NCI-H2227 (cell line): ENCODE data around the gene LYRM9.
"Not testable (repeated sequence)": the region's sequence is repeated elsewhere in the genome, so short reads cannot be mapped to it uniquely, and the experiment has no call there.

ENCODE experiments used
- DNase-seq: peaks from one replicate; lab custom pipeline; 2025; ENCODE audit not compliant: unreplicated experiment; lab: John Stamatoyannopoulos, UW

Gene LYRM9

DNA sequence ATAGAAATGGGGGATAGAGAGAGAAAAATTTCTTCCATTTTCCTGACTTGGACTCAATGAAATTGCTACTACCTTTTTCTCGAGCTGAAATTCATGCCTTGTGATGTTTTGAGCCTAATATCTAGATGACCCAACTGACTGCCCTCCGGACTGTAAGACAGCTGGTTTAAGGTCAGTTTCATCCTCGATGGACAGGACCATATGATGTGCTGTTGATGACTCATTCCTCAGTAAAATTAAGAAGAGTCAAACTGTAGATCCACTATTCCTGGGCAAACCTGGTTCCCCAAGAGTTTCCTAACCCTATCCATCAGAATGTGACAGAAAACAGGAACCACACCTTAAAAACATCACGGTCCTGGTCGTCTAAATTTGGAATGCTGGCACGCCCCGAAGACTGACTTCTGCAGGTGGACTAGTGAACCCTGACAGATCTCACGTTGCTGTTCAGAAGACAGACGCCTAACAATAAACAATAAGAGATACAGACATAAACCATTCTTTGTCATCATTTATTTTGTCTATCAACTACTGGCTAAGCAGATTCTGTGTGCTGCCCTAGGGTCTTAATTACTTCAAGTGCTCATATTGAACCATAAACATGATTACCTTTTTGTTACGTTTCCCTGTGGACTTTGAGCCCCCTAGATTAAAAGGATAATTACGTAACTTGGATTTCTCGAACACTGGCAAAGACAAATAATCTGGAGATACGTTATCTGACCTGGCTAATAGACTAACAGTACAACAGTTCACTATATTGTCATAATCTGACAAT is 47.7 kb downstream of the LYRM9 start:
- DNase-seq: no peak

DNA sequence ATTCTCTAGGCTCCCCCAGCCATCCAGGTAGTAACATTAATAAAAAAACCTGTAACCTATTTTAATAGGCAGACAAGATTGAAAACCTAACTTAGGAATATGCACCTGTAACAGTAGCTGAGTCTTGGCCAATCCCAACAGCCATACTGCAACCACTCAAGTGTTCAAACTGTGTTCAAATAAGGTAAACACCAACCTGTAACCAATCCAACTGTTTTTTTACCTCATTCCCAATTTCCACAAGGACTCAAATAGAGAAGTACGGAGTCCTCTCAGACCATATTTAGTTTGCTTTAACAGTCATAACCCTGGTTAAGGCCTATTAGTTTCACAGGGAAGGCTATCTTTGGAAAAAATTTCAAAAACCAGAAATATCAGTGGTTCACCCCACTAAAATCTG is 52.5 kb downstream of the LYRM9 start:
- DNase-seq: no peak

DNA sequence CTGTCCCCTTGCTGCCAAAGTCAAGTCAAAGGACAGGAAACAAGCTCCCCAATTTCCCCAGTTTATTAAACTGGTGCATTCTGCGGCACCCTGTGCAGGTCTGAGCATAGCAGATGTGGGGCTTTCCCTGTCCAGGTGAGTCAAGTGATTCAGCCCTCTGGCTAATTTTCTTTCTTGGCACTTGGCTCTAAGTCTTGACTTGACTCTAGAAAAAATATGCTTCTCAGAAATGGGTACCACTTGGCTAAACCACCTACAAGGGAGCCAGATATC is 52.8 kb downstream of the LYRM9 start:
- DNase-seq: not testable (repeated sequence)

DNA sequence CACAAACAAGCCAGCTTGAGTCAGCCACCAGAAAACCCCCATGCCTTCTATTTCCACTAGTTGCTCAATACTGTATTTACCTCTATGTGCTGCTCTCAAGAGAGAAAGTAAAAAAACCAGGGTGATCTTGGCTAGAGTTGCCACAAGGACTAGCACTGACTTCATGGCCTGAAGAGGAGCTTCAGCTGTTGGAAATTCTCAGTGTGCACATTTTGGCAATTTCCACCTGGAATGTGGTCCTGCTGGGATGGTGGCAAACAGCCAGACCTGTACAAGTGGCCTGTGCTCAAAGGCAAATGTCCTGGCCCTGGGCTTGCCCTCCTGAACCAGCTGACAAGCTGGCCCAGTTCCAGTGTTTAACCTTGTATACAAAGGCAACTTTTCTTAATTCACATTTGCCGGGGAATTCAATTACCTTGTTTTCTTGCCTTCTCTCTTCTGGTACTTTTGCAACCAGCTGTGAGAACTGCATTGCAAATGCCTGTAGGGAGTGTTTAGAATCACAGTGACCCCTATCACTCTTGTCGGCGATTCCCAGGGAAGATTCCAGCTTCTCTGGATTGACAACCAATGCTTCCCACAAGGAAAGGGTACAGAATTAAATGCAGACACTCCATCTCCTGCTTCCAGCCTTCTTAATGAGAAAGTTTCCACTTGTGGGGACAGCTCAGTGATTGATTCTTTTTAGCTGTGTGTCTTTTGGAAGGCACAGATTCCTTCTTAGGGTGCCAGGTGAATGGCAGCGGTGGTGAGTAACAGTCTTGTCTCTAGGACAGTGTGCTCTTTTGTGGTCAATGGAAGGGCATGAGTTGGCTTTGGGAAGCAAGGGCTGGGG is 53.4 kb downstream of the LYRM9 start:
- DNase-seq: not testable (repeated sequence)

DNA sequence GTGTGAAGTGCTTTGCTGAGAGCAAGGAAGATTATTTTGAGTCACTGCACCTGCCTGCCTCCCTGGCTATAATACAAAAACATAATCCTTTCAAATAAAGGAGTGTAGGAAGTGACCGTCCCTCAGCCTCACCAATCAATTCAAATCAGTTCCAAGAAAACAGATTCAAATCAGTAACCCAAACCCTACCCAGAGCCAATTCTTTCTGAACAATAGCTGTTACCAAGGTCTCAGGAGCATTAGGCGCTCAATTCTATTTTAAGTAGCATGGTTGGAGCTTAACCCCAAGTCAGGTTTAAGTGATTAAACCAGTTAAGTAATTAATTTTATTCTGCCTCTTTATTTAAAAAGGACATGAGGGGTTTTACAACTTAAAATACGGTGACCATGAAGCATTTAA is 54.6 kb downstream of the LYRM9 start:
- DNase-seq: not testable (repeated sequence)

DNA sequence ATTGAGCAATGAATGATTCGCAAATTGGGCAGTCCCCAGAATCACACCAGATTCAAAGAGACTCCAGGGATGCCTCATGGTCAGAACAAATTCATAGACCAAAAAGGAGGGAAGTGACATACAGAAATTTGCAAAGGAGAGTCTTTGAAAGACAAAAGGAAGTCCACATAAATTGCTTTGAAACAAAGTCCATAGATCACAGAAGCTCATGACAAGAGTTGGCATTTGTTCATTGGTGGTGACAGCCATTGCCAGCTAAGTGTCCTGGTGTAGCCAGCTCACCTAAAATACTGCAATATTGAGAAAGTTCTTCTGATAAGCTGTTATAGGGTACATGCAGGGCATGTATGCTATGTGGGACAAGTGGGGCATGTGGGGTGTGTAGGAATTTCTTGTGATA is 55.4 kb downstream of the LYRM9 start:
- DNase-seq: not testable (repeated sequence)

DNA sequence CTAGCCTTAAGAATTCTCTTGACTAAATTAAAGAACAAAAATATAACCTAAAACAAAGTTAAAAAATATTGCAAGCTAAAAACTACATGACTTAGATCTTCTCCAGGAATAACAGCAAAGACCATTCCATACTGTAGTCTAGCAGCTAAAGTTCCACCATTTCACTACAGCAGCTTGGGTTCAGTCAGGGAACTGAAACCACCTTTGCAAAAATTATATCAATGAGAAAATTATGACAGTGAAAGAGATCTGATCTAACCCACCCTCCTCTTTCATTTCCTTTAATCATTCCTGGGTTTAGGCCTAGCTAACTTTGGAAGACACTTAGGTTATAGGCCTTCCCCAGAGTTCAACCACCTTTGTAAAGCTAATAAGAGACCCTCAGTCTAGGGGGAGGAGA is 56.5 kb downstream of the LYRM9 start:
- DNase-seq: no peak

DNA sequence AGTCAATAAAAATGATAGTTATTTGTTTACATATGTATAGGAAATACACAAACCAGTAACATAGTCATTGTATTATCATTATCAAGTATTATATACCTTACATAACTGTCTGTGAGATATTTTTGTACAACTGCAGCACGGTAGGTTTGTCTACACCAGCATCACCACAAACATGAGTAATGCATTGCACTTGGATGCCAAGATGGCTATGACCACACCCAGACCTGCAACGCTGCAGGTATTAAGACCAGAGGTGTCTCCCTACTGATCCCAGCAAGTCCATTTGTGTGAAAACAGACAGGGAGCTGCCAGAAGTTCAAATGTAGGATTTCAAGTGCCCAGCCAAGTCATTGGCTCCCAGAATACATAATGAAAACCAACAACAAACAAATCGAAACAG is 58.6 kb downstream of the LYRM9 start:
- no peak for DNase-seq

DNA sequence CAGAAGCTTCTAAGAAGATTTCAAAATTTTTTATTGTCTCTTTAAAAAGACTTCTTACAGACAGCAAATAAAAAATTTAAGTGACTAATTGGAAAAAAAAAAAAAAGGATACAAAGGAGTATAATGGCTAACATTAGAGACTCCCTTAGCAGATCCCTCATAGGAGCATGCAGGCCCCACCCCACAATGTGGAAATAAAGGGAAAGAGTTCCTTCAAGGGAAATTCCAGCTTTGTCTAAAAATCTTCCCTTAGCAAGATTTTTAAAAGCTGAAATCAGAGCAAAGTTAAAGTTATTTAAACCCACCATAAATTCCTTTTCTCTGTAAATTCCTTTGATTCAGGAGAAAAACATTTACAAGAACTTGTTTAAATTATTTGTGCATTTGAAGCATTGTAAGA is 60.3 kb downstream of the LYRM9 start:
- no peak for DNase-seq

DNA sequence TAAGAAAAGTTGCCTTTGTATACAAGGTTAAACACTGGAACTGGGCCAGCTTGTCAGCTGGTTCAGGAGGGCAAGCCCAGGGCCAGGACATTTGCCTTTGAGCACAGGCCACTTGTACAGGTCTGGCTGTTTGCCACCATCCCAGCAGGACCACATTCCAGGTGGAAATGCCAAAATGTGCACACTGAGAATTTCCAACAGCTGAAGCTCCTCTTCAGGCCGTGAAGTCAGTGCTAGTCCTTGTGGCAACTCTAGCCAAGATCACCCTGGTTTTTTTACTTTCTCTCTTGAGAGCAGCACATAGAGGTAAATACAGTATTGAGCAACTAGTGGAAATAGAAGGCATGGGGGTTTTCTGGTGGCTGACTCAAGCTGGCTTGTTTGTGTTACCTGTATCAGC is 63.3 kb downstream of the LYRM9 start:
- not testable (repeated sequence) for DNase-seq

DNA sequence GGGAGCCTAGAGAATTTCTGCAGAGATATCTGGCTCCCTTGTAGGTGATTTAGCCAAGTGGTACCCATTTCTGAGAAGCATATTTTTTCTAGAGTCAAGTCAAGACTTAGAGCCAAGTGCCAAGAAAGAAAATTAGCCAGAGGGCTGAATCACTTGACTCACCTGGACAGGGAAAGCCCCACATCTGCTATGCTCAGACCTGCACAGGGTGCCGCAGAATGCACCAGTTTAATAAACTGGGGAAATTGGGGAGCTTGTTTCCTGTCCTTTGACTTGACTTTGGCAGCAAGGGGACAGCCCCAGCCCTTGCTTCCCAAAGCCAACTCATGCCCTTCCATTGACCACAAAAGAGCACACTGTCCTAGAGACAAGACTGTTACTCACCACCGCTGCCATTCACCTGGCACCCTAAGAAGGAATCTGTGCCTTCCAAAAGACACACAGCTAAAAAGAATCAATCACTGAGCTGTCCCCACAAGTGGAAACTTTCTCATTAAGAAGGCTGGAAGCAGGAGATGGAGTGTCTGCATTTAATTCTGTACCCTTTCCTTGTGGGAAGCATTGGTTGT is 63.9 kb downstream of the LYRM9 start:
- DNase-seq: not testable (repeated sequence)
